ENCODE data around the gene MRPS10. TPM values are rescaled to one million over a fixed set of nuclear protein-coding genes. Genes with fewer than 3 reads are reported as not detected.
"Not testable (repeated sequence)": the region's sequence is repeated elsewhere in the genome, so short reads cannot be mapped to it uniquely, and the experiment has no call there.

MRPS10 gene
- polyA plus RNA-seq, 2 of the 4 experiments (the other 2 are of a cell fraction) = 31.5 to 60.7 TPM

GRCh38 chr6:42212442-42212841 lies 5.2 kb downstream of the MRPS10 start:
- Histone ChIP-seq H3K4me2 (no peak overlapping the region), H3K4me1 (peaks cover 32% of the 10 kb centered on the region; the same call in 2 of the 3 replicates)

DNA sequence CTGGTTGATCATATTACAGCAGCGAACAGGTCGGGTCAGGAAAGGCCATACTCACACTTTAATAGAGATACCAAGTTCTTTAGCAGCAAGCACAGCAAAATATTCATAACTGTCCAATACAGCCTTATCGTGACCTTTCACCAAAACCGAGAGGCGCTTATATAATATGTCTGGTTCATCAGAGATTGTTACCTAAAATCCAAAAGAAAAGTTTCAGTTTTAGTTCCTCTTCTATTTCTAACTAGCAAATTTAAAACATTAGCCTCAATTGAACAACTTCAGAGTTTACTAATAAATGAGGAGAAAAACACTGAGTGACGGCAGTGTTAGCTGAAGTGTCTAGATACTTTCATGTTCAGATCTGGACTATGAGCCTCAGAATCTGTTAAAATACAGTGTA lies 5.9 kb downstream of the MRPS10 start:
- TF ChIP-seq, protein P1, sequence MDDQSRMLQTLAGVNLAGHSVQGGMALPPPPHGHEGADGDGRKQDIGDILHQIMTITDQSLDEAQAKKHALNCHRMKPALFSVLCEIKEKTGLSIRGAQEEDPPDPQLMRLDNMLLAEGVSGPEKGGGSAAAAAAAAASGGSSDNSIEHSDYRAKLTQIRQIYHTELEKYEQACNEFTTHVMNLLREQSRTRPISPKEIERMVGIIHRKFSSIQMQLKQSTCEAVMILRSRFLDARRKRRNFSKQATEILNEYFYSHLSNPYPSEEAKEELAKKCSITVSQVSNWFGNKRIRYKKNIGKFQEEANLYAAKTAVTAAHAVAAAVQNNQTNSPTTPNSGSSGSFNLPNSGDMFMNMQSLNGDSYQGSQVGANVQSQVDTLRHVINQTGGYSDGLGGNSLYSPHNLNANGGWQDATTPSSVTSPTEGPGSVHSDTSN (IDR thresholded peaks at IDR 0.05) = no peak
- TF ChIP-seq FOXS1 (CRISPR knock-in tag; IDR thresholded peaks at IDR 0.05) (no peak), MYC (IDR thresholded peaks at IDR 0.05; ENCODE audit: borderline replicate concordance, low read length) (no peak), FOSL2 (IDR thresholded peaks at IDR 0.05) (no peak), FOSL2 (CRISPR knock-in tag; IDR thresholded peaks at IDR 0.05) (no peak), HDAC2 (IDR thresholded peaks at IDR 0.05) (no peak), KDM1A (IDR thresholded peaks at IDR 0.05; ENCODE audit: low read depth) (no peak)
- ATAC-seq (no peak), DNase-seq (ENCODE audit: low read depth in 1 of 2, low spot score in 1 of 2) (no peak), FAIRE-seq (no peak)
- Histone ChIP-seq H3K27ac (no peak overlapping the region), H3K4me2 (no peak overlapping the region), H3K4me3 (no peak overlapping the region), H3K4me1 (peaks cover 32% of the 10 kb centered on the region; the same call in 2 of the 3 replicates), H3K9me3 (no peaks in the 10 kb centered on the region)
- POLR2A ChIA-PET = no interaction called here
- CTCF ChIA-PET = interaction anchor here (1.5 to 2.5 kb wide), 2 partner anchors 11 to 45 kb away, joined by 3 to 9 read pairs; no protein-coding TSS in a partner anchor
- WGBS (ENCODE audit: missing lambda C conversion rate) = 94% methylated on average over 6 of the region's 6 CpGs

More at GRCh38 chr6:42212442-42212841, 5.2 kb downstream of the MRPS10 start:
- 74% methylated on average over 3 of the region's 3 CpGs for WGBS (ENCODE audit: missing lambda C conversion rate)
- ChIA-PET POLR2A (no interaction called here), CTCF (interaction anchor here (1.0 to 3.4 kb wide), 4 partner anchors 12 to 51 kb away, joined by 3 to 21 read pairs (median 6); partner anchors contain the start of gene GUCA1B)
- Histone ChIP-seq H3K4me3 (no peak overlapping the region), H3K9me3 (no peaks in the 10 kb centered on the region), H3K27ac (no peak overlapping the region)
- FAIRE-seq (no peak), ATAC-seq (no peak), DNase-seq (ENCODE audit: low read depth in 1 of 2, low spot score in 1 of 2) (no peak)
- TF ChIP-seq POLR2AphosphoS2 (conservative IDR thresholded peaks at IDR 0.05; ENCODE audit: low read length) (no peak), RARB (CRISPR knock-in tag; IDR thresholded peaks at IDR 0.05) (no peak), HOXB5 (CRISPR knock-in tag; IDR thresholded peaks at IDR 0.05) (no peak), MYC (IDR thresholded peaks at IDR 0.05; ENCODE audit: borderline replicate concordance, low read length) (no peak), ZFP36 (IDR thresholded peaks at IDR 0.05; ENCODE audit: borderline replicate concordance, partially characterized antibody) (no peak), CHD4 (IDR thresholded peaks at IDR 0.05; ENCODE audit: borderline replicate concordance) (no peak), HES2 (IDR thresholded peaks at IDR 0.05) (no peak), FOXS1 (CRISPR knock-in tag; IDR thresholded peaks at IDR 0.05) (no peak), BCL3 (IDR thresholded peaks at IDR 0.05) (no peak)
- TF ChIP-seq, protein P2, sequence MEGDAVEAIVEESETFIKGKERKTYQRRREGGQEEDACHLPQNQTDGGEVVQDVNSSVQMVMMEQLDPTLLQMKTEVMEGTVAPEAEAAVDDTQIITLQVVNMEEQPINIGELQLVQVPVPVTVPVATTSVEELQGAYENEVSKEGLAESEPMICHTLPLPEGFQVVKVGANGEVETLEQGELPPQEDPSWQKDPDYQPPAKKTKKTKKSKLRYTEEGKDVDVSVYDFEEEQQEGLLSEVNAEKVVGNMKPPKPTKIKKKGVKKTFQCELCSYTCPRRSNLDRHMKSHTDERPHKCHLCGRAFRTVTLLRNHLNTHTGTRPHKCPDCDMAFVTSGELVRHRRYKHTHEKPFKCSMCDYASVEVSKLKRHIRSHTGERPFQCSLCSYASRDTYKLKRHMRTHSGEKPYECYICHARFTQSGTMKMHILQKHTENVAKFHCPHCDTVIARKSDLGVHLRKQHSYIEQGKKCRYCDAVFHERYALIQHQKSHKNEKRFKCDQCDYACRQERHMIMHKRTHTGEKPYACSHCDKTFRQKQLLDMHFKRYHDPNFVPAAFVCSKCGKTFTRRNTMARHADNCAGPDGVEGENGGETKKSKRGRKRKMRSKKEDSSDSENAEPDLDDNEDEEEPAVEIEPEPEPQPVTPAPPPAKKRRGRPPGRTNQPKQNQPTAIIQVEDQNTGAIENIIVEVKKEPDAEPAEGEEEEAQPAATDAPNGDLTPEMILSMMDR (IDR thresholded peaks at IDR 0.05) = no peak

DNA sequence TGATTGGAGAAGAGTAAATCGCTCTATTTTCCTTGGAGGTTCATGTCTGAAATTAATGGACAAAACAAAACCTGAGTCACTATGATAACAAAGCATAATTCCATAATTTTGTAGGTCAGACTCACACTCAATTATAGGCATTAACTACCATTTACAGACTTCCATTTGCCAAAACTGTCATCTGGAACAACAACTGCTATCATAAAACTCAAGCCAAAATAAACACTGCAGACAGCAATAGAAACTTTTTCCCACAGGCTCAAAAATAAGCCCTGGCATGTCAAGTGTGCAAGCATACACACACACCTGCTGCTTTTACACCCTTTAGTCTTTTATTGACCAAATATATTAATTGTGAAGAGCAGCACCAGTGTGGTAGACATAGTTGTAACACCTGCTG lies 7.1 kb downstream of the MRPS10 start:
- H3K27ac ChIP-seq = 0 out of 6 replicates have a peak overlapping the region, but pooled peaks of 1 of the 2 experiments have one; percentile 26
- no peak for TF ChIP-seq GATA3 (IDR thresholded peaks at IDR 0.05; ENCODE audit: borderline replicate concordance)
- no peak for TF ChIP-seq MAZ (IDR thresholded peaks at IDR 0.05; ENCODE audit: borderline replicate concordance, low read depth, low read length)
- TF ChIP-seq JUN (IDR thresholded peaks at IDR 0.05) = no peak
- no peak for TF ChIP-seq CEBPB (IDR thresholded peaks at IDR 0.05)
- TF ChIP-seq HOXB13 (CRISPR knock-in tag; IDR thresholded peaks at IDR 0.05; ENCODE audit: low read depth) = no peak
- no peak for TF ChIP-seq NFE2L2 (conservative IDR thresholded peaks at IDR 0.05; ENCODE audit: low read length)
- no peak for TF ChIP-seq EHF (CRISPR knock-in tag; IDR thresholded peaks at IDR 0.05)
- CTCF ChIA-PET = no interaction called here
- peaks cover 23% of the 10 kb centered on the region for H3K4me1 ChIP-seq
- WGBS (ENCODE audit: missing lambda C conversion rate) = 78% methylated on average over 1 of the region's 1 CpG
- H3K4me2 ChIP-seq = no peak overlapping the region
- POLR2A ChIA-PET = no interaction called here
- ATAC-seq (no peak), DNase-seq (ENCODE audit: low read depth in 1 of 2, low spot score in 1 of 2) (no peak), FAIRE-seq (no peak)
- no peak overlapping the region for H3K4me3 ChIP-seq
- H3K9me3 ChIP-seq = no peaks in the 10 kb centered on the region

GRCh38 chr6:42207559-42207958 lies 10.1 kb downstream of the MRPS10 start:
- WGBS (ENCODE audit: missing lambda C conversion rate) = 45% methylated on average over 2 of the region's 2 CpGs
- H3K4me2 ChIP-seq; H3K9me3 ChIP-seq; H3K27ac ChIP-seq; DNase-seq (ENCODE audit: low read depth in 1 of 2, low spot score in 1 of 2); CTCF ChIA-PET; H3K4me3 ChIP-seq; FAIRE-seq; ATAC-seq: not testable (repeated sequence)
- H3K4me1 ChIP-seq = peaks cover 33% of the 10 kb centered on the region
- POLR2A ChIA-PET = interaction anchor here (0.7 kb wide), 1 partner anchor 24 kb away, joined by 3 read pairs; no protein-coding TSS in a partner anchor
